ENCODE results near the gene DTNB.

- TF ChIP-seq RAD21 (IDR thresholded peaks at IDR 0.05; ENCODE audit: low read length): no peak
- TF ChIP-seq CTCF (conservative IDR thresholded peaks at IDR 0.05; ENCODE audit: low read depth, low read length): no peak
- TF ChIP-seq NFE2L2 (IDR thresholded peaks at IDR 0.05; ENCODE audit: low read depth, low read length): no peak
- no peak for TF ChIP-seq POLR2A (IDR thresholded peaks at IDR 0.05; ENCODE audit: low read depth, low read length)
- no peak for TF ChIP-seq RCOR1 (IDR thresholded peaks at IDR 0.05; ENCODE audit: insufficient replicate concordance, low read length)
- TF ChIP-seq MAZ (IDR thresholded peaks at IDR 0.05; ENCODE audit: borderline replicate concordance, low read depth, low read length): no peak
- TF ChIP-seq CHD1 (IDR thresholded peaks at IDR 0.05; ENCODE audit: low read depth, low read length): no peak
- TF ChIP-seq RFX5 (IDR thresholded peaks at IDR 0.05; ENCODE audit: low read depth, low read length): no peak
- TF ChIP-seq CEBPB (IDR thresholded peaks at IDR 0.05; ENCODE audit: low read depth, low read length): no peak
- TF ChIP-seq, protein P1, sequence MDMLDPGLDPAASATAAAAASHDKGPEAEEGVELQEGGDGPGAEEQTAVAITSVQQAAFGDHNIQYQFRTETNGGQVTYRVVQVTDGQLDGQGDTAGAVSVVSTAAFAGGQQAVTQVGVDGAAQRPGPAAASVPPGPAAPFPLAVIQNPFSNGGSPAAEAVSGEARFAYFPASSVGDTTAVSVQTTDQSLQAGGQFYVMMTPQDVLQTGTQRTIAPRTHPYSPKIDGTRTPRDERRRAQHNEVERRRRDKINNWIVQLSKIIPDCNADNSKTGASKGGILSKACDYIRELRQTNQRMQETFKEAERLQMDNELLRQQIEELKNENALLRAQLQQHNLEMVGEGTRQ (IDR thresholded peaks at IDR 0.05; ENCODE audit: low read depth, low read length): no peak
- TF ChIP-seq BHLHE40 (IDR thresholded peaks at IDR 0.05; ENCODE audit: low read depth, low read length): no peak
- TF ChIP-seq ELK1 (IDR thresholded peaks at IDR 0.05; ENCODE audit: borderline replicate concordance, low read depth, low read length): no peak
- no peak for TF ChIP-seq MXI1 (IDR thresholded peaks at IDR 0.05; ENCODE audit: borderline replicate concordance, low read depth, low read length)
- TF ChIP-seq FOS (IDR thresholded peaks at IDR 0.05; ENCODE audit: low read depth, low read length): no peak
These were observed 12.4 kb upstream of the DTNB start for GRCh38 chr2:25685741-25686140.
